CD8-positive, alpha-beta memory T cell (primary cell): Measurements from ENCODE around the gene ARHGEF7. TPM values are rescaled to one million over a fixed set of nuclear protein-coding genes. Genes with fewer than 3 reads are reported as not detected.
"Not testable (repeated sequence)": the region's sequence is repeated elsewhere in the genome, so short reads cannot be mapped to it uniquely, and the experiment has no call there.

Experiments
- CTCF ChIA-PET: fragments of 350-600 bp; sonication (Branson Sonifier 250); formaldehyde crosslinking; loops from one replicate; lab custom pipeline; 2021; ENCODE audit warnings: antibody characterized with exemption; lab: Charles Lee
- POLR2A ChIA-PET: fragments of 350-600 bp; sonication (Branson Sonifier 250); formaldehyde crosslinking; loops from one replicate; lab custom pipeline; 2021; ENCODE audit warnings: antibody characterized with exemption; lab: Charles Lee
- DNase-seq, 5 donors: peaks; one replicate each; pipeline versions ENCODE4 v3.0.0 to v3.0.0-alpha.2; 2020 to 2022; ENCODE audit warnings: mixed read lengths in 1 of 5
- H3K27ac ChIP-seq: one replicate; pipeline ENCODE4 v1.7.0; 2013; ENCODE audit warnings: low read depth, mild to moderate bottlenecking, low read length, moderate library complexity
- H3K27me3 ChIP-seq: 2 replicates; pipeline ENCODE4 v1.7.0; 2013; ENCODE audit warnings: low read length, mild to moderate bottlenecking; ENCODE audit not compliant: insufficient read depth, poor library complexity, severe bottlenecking
- H3K36me3 ChIP-seq: 2 replicates; pipeline ENCODE4 v1.7.0; 2013; ENCODE audit warnings: mild to moderate bottlenecking, low read length, moderate library complexity; ENCODE audit not compliant: insufficient read depth
- H3K4me1 ChIP-seq: 2 replicates; pipeline ENCODE4 v1.7.0; 2013; ENCODE audit warnings: mild to moderate bottlenecking, low read length, moderate library complexity; ENCODE audit not compliant: insufficient read depth
- H3K4me3 ChIP-seq: 2 replicates; pipeline ENCODE4 v1.7.0; 2013; ENCODE audit warnings: mild to moderate bottlenecking, low read length
- H3K9me3 ChIP-seq: 2 replicates; pipeline ENCODE4 v1.7.0; 2013; ENCODE audit warnings: mild to moderate bottlenecking, low read length
- H3K27ac Mint-ChIP-seq, 8 donors: one replicate each; pipeline ENCODE4 v1.8.0; 2020 to 2021; ENCODE audit warnings: mixed read lengths in 8 of 8, mild to moderate bottlenecking in 6 of 8, inconsistent platforms in 3 of 8, moderate library complexity in 3 of 8
- H3K27me3 Mint-ChIP-seq, 2 donors: one replicate each; pipeline ENCODE4 v1.8.0; 2020 to 2021; ENCODE audit warnings: mixed read lengths in 2 of 2, mild to moderate bottlenecking in 1 of 2, moderate library complexity in 1 of 2
- H3K36me3 Mint-ChIP-seq, 3 donors: one replicate each; pipeline ENCODE4 v1.8.0; 2020 to 2021; ENCODE audit warnings: mixed read lengths in 3 of 3, inconsistent platforms in 1 of 3, mild to moderate bottlenecking in 1 of 3
- H3K4me1 Mint-ChIP-seq, 3 donors: one replicate each; pipeline ENCODE4 v1.8.0; 2020 to 2021; ENCODE audit warnings: mixed read lengths in 3 of 3, inconsistent platforms in 1 of 3, mild to moderate bottlenecking in 1 of 3
- H3K4me3 Mint-ChIP-seq, 7 donors: one replicate each; pipeline ENCODE4 v1.8.0; 2020 to 2021; ENCODE audit warnings: mixed read lengths in 7 of 7, mild to moderate bottlenecking in 6 of 7, moderate library complexity in 4 of 7, inconsistent platforms in 2 of 7
- H3K9me3 Mint-ChIP-seq, 5 donors: one replicate each; pipeline ENCODE4 v1.8.0; 2020 to 2022; ENCODE audit warnings: mixed read lengths in 5 of 5, mild to moderate bottlenecking in 3 of 5, moderate library complexity in 2 of 5, inconsistent platforms in 1 of 5
- polyA plus RNA-seq: library from polyadenylated mRNA; unstranded; fragments of 300-500 nt; fragmentation: Illumina TruSeq; gene quantifications from one replicate; pipeline ENCODE4 v1.2.3, GENCODE V29; 2021
- total RNA-seq, 2 experiments: library from RNA; stranded (reverse); gene quantifications; one replicate each; pipeline ENCODE4 v1.2.3, GENCODE V29; 2021

ARHGEF7 gene
- total and polyA plus RNA-seq, 3 experiments from 2014 or later = 12.0 to 46.2 (median 45.9) TPM

DNA sequence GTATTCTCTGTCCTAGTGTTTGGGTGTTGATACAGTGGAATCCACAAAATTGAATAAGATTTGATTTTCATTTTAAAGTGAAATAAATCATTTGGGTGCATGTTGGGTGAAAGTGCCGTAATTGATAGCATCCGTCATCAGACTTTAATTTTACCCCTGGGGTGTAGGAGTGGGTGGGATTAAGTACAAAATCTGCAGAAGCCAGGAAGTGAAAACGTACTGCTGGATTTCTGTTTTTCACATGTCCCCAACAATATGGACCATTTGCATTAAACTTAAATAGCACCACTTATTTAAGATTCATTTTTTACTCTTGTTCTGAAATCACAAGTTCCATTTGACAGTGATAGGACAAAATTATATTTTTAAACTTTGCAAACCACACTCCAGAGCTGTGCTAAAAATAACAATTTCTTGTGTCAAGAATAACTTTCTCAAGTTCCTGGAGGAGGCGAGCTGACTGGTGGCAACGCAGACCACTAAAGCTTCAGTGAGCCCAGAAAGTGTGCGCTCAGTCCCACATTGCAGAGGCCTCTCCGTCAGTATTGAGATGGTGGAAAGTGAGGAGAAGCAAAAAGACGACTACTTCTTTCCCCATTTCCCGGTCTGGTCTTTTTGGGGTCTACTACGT is 71.3 kb downstream of the ARHGEF7 start:
- POLR2A ChIA-PET = no interaction called here
- H3K4me1 ChIP-seq = peaks cover 98% of the 10 kb centered on the region
- H3K9me3 Mint-ChIP-seq = no peaks in the 10 kb centered on the region
- H3K36me3 Mint-ChIP-seq = peaks cover 0 to 3% (median 0%) of the 10 kb centered on the region in 3 donors
- peak overlapping the region in 2 of 7 donors; percentile 84 to 85 for H3K4me3 Mint-ChIP-seq
- H3K4me3 ChIP-seq = no peak overlapping the region
- CTCF ChIA-PET = no interaction called here
- no peak for DNase-seq
- no peaks in the 10 kb centered on the region for H3K27me3 Mint-ChIP-seq
- H3K27ac ChIP-seq = no peak overlapping the region
- H3K27me3 ChIP-seq = no peaks in the 10 kb centered on the region
- H3K4me1 Mint-ChIP-seq = peaks cover 85 to 98% (median 98%) of the 10 kb centered on the region in 3 donors
- H3K27ac Mint-ChIP-seq = peak overlapping the region in 5 of 8 donors; percentile 37 to 94 (median 92)
- no peaks in the 10 kb centered on the region for H3K36me3 ChIP-seq
- no peaks in the 10 kb centered on the region for H3K9me3 ChIP-seq

DNA sequence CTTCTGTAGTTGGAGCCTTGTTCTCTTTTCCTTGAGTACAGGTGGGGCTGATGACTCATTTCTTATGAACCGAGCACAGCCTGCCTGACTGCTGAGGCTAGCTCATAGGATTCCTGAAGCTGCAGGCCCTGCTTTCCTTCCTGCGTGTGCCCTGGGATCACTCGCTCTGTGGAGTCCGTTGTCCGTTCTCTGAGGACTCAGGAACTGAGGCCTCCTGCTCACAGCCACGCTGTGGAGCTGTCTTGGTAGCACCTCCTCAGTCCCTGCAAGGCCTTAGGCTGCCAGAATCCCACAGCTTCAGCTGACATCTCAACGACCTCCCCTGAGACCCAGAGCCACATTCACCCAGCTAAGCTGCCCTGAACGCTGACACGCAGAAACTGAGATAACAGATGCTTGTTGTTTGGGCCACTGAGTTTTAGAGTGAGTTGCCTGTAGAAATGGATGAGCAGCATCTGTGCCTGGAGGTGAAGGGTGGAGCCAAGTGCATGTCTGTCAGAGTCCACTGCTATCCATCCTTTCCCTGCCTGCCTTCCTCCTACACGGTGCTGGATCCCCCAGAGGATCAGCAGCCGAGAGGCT is 72.9 kb downstream of the ARHGEF7 start:
- H3K27ac Mint-ChIP-seq = peak overlapping the region in 6 of 8 donors; percentile 76 to 94 (median 93)
- H3K4me3 Mint-ChIP-seq = peak overlapping the region in 6 of 7 donors; percentile 45 to 81 (median 74)
- peaks cover 77 to 96% (median 95%) of the 10 kb centered on the region in 3 donors for H3K4me1 Mint-ChIP-seq
- no peaks in the 10 kb centered on the region for H3K27me3 Mint-ChIP-seq
- no peaks in the 10 kb centered on the region for H3K9me3 Mint-ChIP-seq
- no peaks in the 10 kb centered on the region for H3K36me3 Mint-ChIP-seq
- POLR2A ChIA-PET = interaction anchor here (0.7 to 2.1 kb wide), 3 partner anchors 8 to 475 kb away, joined by 3 to 7 read pairs (median 5); no protein-coding TSS in a partner anchor
- H3K9me3 ChIP-seq = no peaks in the 10 kb centered on the region
- no peak for DNase-seq
- no peak overlapping the region for H3K4me3 ChIP-seq
- CTCF ChIA-PET = interaction anchor here (1.3 kb wide), 1 partner anchor 29 kb away, joined by 3 read pairs; no protein-coding TSS in a partner anchor
- peaks cover 84% of the 10 kb centered on the region for H3K4me1 ChIP-seq
- H3K27ac ChIP-seq = no peak overlapping the region
- H3K27me3 ChIP-seq = no peaks in the 10 kb centered on the region
- no peaks in the 10 kb centered on the region for H3K36me3 ChIP-seq

DNA sequence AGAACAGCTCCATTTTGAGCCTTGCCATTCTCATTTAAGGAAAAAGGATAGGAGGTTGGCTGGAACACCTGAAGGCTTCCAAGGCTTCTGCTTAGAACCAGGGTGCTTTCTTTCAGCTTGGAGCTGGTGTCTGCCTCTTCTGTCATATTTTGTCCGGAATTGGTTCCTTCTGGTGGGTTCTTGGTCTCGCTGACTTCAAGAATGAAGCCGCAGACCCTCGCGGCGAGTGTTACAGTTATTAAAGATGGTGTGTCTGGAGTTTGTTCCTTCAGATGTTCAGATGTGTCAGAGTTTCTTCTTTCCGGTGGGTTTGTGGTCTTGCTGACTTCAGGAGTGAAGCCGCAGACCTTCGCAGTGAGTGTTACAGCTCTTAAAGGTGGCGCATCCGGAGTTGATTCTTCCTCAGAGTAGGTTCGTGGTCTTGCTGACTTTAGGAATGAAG is 74.0 kb downstream of the ARHGEF7 start:
- ChIA-PET POLR2A (interaction anchor here (1.1 to 2.1 kb wide), 4 partner anchors 9 to 274 kb away, joined by 4 to 7 read pairs (median 4); partner anchors contain the start of gene ANKRD10), CTCF (interaction anchor here (1.0 to 1.8 kb wide), 6 partner anchors 16 to 73 kb away, joined by 3 to 6 read pairs (median 4); no protein-coding TSS in a partner anchor)
- Mint-ChIP-seq H3K4me1 (peaks cover 74 to 95% (median 95%) of the 10 kb centered on the region in 3 donors), H3K27ac (peak overlapping the region; percentile 71 to 97 (median 93)), H3K4me3 (peak overlapping the region; percentile 60 to 81 (median 76))
- H3K9me3 ChIP-seq, H3K27me3 Mint-ChIP-seq, H3K36me3 Mint-ChIP-seq, H3K27me3 ChIP-seq, H3K9me3 Mint-ChIP-seq, H3K27ac ChIP-seq, H3K36me3 ChIP-seq: not testable (repeated sequence)
- peak; percentile 42 to 89 (median 85) for DNase-seq
- H3K4me1 ChIP-seq = peaks cover 74% of the 10 kb centered on the region
- H3K4me3 ChIP-seq = peak overlapping the region; percentile 55

DNA sequence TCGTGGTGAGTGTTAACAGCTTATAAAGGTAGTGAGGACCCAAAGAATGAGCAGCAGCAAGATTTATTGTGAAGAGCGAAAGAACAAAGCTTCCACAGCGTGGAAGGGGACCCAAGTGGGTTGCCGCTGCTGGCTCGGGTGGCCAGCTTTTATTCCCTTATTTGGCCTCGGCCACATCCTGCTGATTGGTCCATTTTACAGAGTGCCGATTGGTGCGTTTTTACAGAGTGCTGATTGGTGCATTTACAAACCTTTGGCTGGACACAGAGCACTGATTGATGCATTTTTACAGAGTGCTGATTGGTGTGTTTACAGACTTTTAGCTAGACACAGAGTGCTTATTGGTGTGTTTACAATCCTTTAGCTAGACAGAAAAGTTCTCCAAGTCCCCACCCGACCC is 74.4 kb downstream of the ARHGEF7 start:
- not testable (repeated sequence) for H3K27ac ChIP-seq, H3K9me3 ChIP-seq, H3K27me3 Mint-ChIP-seq, DNase-seq, H3K9me3 Mint-ChIP-seq, H3K27me3 ChIP-seq, H3K36me3 Mint-ChIP-seq, H3K36me3 ChIP-seq
- peak overlapping the region; percentile 60 to 81 (median 76) for H3K4me3 Mint-ChIP-seq
- POLR2A ChIA-PET = interaction anchor here (0.6 to 2.1 kb wide), 4 partner anchors 12 to 274 kb away, joined by 4 to 9 read pairs (median 6); partner anchors contain the start of gene ANKRD10
- peaks cover 73 to 95% (median 94%) of the 10 kb centered on the region in 3 donors for H3K4me1 Mint-ChIP-seq
- peak overlapping the region; percentile 71 to 97 (median 93) for H3K27ac Mint-ChIP-seq
- H3K4me1 ChIP-seq = peaks cover 70% of the 10 kb centered on the region
- CTCF ChIA-PET = interaction anchor here (1.0 to 1.8 kb wide), 6 partner anchors 15 to 73 kb away, joined by 3 to 6 read pairs (median 4); no protein-coding TSS in a partner anchor
- peak overlapping the region; percentile 38 for H3K4me3 ChIP-seq

DNA sequence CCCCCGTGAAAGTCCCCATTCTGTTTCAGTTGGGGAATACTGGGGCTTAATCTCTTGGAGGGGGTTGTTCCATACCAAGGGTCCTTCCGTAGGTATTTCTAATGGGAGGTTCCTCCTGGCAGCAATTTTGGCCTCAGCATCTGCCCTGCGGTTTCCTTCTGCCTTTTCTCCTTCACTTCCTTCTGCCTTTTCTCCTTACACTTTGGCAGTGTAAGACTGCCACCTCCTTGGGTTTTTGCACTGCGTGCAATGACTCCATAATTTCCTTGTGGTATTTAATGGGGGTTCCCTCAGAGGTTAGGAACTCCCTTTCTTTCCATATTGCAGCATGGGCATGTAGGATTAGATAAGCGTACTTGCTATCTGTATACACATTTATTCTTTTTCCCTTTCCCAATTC is 78.1 kb downstream of the ARHGEF7 start:
- H3K4me3 ChIP-seq, H3K36me3 ChIP-seq, H3K27me3 ChIP-seq, DNase-seq, H3K9me3 Mint-ChIP-seq, POLR2A ChIA-PET, H3K27me3 Mint-ChIP-seq, H3K4me3 Mint-ChIP-seq, CTCF ChIA-PET, H3K9me3 ChIP-seq, H3K27ac ChIP-seq: not testable (repeated sequence)
- Mint-ChIP-seq H3K27ac (peak overlapping the region in 1 of 8 donors; percentile 45), H3K36me3 (peaks cover under 1 to 21% (median 8%) of the 10 kb centered on the region in 3 donors), H3K4me1 (peaks cover 55 to 85% (median 77%) of the 10 kb centered on the region in 3 donors)
- H3K4me1 ChIP-seq = peaks cover 33% of the 10 kb centered on the region

DNA sequence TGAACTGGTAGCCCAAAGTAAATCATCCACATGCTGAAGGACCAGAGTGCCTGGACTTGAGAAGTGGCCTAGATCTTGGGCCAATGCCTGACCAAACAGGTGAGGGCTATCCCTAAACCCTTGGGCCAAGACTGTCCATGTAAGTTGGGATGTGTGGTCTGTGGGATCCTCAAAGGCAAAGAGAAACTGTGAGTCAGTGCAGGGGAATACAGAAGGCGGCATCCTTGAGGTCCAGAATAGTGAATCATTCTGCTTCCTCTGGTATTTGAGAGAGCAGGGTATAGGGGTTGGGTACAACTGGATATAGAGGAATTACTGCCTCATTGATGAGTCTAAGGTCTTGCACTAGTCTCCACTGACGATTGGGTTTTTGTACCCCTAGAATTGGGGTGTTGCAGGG is 79.5 kb downstream of the ARHGEF7 start:
- DNase-seq, H3K4me3 ChIP-seq, H3K27ac ChIP-seq, H3K27me3 ChIP-seq, H3K27me3 Mint-ChIP-seq, H3K9me3 Mint-ChIP-seq, CTCF ChIA-PET, H3K9me3 ChIP-seq, POLR2A ChIA-PET, H3K36me3 ChIP-seq: not testable (repeated sequence)
- Mint-ChIP-seq H3K4me1 (peaks cover 48 to 85% (median 72%) of the 10 kb centered on the region in 3 donors), H3K36me3 (peaks cover 3 to 31% (median 12%) of the 10 kb centered on the region in 3 donors), H3K27ac (peak overlapping the region in 1 of 8 donors; percentile 50), H3K4me3 (peak overlapping the region in 1 of 7 donors; percentile 19)
- H3K4me1 ChIP-seq = peaks cover 19% of the 10 kb centered on the region

DNA sequence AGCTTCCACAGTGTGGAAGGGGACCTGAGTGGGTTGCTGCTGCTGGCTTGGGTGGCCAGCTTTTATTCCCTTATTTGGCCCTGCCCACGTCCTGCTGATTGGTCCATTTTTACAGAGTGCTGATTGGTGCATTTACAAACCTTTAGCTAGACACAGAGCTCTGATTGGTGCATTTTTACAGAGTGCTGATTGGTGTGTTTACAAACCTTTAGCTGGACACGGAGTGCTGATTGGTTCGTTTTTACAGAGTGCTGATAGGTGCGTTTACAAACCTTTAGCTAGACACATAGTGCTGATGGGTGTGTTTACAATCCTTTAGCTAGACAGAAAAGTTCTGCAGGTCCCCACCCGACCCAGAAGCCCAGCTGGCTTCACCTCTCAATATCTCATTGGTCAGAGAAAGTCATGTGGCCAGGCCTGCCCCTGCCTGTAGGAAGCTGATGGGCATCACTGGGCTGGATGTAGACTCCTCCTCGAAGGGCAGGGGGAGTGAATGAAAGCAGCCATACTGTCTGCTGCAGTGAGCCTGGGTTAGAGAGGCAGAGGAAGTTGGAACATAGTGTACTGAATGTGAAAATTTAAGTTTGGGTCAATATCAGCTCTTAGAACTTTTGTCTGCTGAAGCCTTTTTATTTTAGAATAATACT is 83.7 kb downstream of the ARHGEF7 start:
- H3K9me3 Mint-ChIP-seq, DNase-seq, H3K9me3 ChIP-seq, POLR2A ChIA-PET, H3K27me3 Mint-ChIP-seq, H3K27ac Mint-ChIP-seq, H3K27me3 ChIP-seq, H3K27ac ChIP-seq, H3K4me3 Mint-ChIP-seq, H3K4me3 ChIP-seq, H3K36me3 ChIP-seq: not testable (repeated sequence)
- H3K4me1 Mint-ChIP-seq = peaks cover 60 to 89% (median 75%) of the 10 kb centered on the region in 3 donors
- CTCF ChIA-PET = interaction anchor here (2.0 kb wide), 1 partner anchor 20 kb away, joined by 5 read pairs; no protein-coding TSS in a partner anchor
- H3K4me1 ChIP-seq = peaks cover 29% of the 10 kb centered on the region
- H3K36me3 Mint-ChIP-seq = peaks cover 3 to 38% (median 19%) of the 10 kb centered on the region in 3 donors
